WTC11 (cell line): Measurements from ENCODE around the gene IQGAP3. TPM values are rescaled to one million over a fixed set of nuclear protein-coding genes. Genes with fewer than 3 reads are reported as not detected.

Source experiments
- ATAC-seq: fragments of 200-7000 bp; cut with Tn5 transposase; 2 replicates; pipeline ENCODE4 v1.10.0; 2021; ENCODE audit warnings: mild to moderate bottlenecking, moderate library complexity
- CTCF ChIA-PET: fragments of 300-600 bp; sonication (Branson Sonifier 250); formaldehyde crosslinking; loops from one replicate; lab custom pipeline; 2021; ENCODE audit warnings: antibody characterized with exemption; lab: Charles Lee
- POLR2A ChIA-PET: fragments of 350-600 bp; sonication (Branson Sonifier 250); formaldehyde crosslinking; loops from one replicate; lab custom pipeline; 2021; ENCODE audit warnings: antibody characterized with exemption; lab: Charles Lee
- DNase-seq: peaks from one replicate; pipeline ENCODE4 v3.0.0; 2021; ENCODE audit warnings: low spot score
- H3K27ac Mint-ChIP-seq: 2 replicates; pipeline ENCODE4 v1.8.0; 2021; ENCODE audit warnings: mixed read lengths
- H3K27me3 Mint-ChIP-seq: 2 replicates; pipeline ENCODE4 v1.8.0; 2021; ENCODE audit warnings: low read depth, mild to moderate bottlenecking, moderate library complexity, mixed read lengths
- H3K36me3 Mint-ChIP-seq: 2 replicates; pipeline ENCODE4 v1.8.0; 2021; ENCODE audit warnings: mixed read lengths
- H3K4me1 Mint-ChIP-seq: 2 replicates; pipeline ENCODE4 v1.8.0; 2022; ENCODE audit warnings: mixed read lengths
- H3K4me3 Mint-ChIP-seq: 2 replicates; pipeline ENCODE4 v1.8.0; 2021; ENCODE audit warnings: mild to moderate bottlenecking, moderate library complexity, mixed read lengths
- H3K9me3 Mint-ChIP-seq: 2 replicates; pipeline ENCODE4 v1.8.0; 2021; ENCODE audit warnings: mixed read lengths
- AFF4 ChIP-seq: sonication (generic); formaldehyde crosslinking; IDR thresholded peaks from 2 replicates; pipeline ENCODE4 v1.8.1; 2023; ENCODE audit warnings: mild to moderate bottlenecking, missing genetic modification reagents, borderline replicate concordance
- ATF2 ChIP-seq: sonication (generic); formaldehyde crosslinking; IDR thresholded peaks from 2 replicates; pipeline ENCODE4 v1.8.1; 2022; ENCODE audit warnings: low read depth, missing genetic modification reagents, borderline replicate concordance
- FOXK1 ChIP-seq: sonication (generic); formaldehyde crosslinking; IDR thresholded peaks from 2 replicates; pipeline ENCODE4 v1.8.0; 2022; ENCODE audit warnings: mild to moderate bottlenecking, moderate library complexity, missing genetic modification reagents
- OVOL2 ChIP-seq: fragments of 250-450 bp; sonication (Bioruptor Pico); IDR thresholded peaks from 2 replicates; pipeline ENCODE4 v1.9.0; 2021; ENCODE audit warnings: mild to moderate bottlenecking, borderline replicate concordance
- TCF7 ChIP-seq: sonication (generic); formaldehyde crosslinking; IDR thresholded peaks from 2 replicates; pipeline ENCODE4 v1.8.0; 2022; ENCODE audit warnings: mild to moderate bottlenecking, low read depth, missing genetic modification reagents, moderate library complexity
- USF2 ChIP-seq: sonication (generic); formaldehyde crosslinking; IDR thresholded peaks from 2 replicates; pipeline ENCODE4 v1.8.1; 2023; ENCODE audit warnings: mild to moderate bottlenecking, missing genetic modification reagents, moderate library complexity
- ZNF532 ChIP-seq: fragments of 250-450 bp; sonication (Bioruptor Pico); IDR thresholded peaks from 2 replicates; pipeline ENCODE4 v1.9.0; 2021; ENCODE audit warnings: mild to moderate bottlenecking, borderline replicate concordance
- total RNA-seq: library from RNA; stranded (reverse); gene quantifications from 3 replicates; pipeline ENCODE4 v1.2.3, GENCODE V29; 2021
- TF ChIP-seq, protein P1 (sequence below): fragments of 250-450 bp; sonication (Bioruptor Pico); IDR thresholded peaks from 2 replicates; pipeline ENCODE4 v1.9.0; 2021; ENCODE audit warnings: moderate library complexity, mild to moderate bottlenecking, inconsistent platforms, borderline replicate concordance

The IQGAP3 gene
- total RNA-seq, 1 experiment from 2014 or later: 33.3 TPM

- TF ChIP-seq AFF4 (CRISPR knock-in tag): no peak
These were observed 9.5 kb upstream of the IQGAP3 start (continued) for GRCh38 chr1:156581661-156582387.

DNA sequence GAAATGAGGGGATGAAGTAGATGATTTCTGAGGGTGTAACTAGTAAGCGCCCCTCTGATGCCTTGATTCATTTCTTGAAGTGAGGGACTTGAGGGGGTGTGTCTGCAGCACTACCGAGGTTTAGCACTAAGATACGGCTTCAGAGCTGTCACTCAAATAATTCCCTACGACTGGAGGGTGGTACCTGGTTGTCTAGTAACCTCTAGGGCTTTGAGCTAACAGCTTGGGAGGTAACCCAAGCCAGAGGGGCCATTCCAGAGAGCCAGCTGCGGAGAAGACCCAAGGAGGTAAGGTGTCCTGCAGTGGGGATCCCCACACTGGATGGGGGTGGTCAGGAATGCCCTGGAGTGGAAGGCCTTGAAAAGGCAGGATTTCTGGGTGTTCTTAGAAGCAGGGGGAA lies 7.1 kb upstream of the IQGAP3 start, which contains the start of gene TTC24:
Gene TTC24 (plus strand): TSS at position 252 of the 400 bp plus-strand sequence. CDS start 1,642 bp downstream, outside the sequence.
- no peak for DNase-seq
- CTCF ChIA-PET: interaction anchor here (0.7 to 1.8 kb wide), 11 partner anchors 12 to 134 kb away, joined by 3 to 6 read pairs (median 4); partner anchors contain the start of genes GPATCH4, HAPLN2, MEF2D and NAXE
- TF ChIP-seq OVOL2 (CRISPR knock-in tag): no peak
- no peak for TF ChIP-seq TCF7 (CRISPR knock-in tag)
- no peak for TF ChIP-seq FOXK1 (CRISPR knock-in tag)
- no peak for TF ChIP-seq USF2 (CRISPR knock-in tag)
- TF ChIP-seq, protein P1, sequence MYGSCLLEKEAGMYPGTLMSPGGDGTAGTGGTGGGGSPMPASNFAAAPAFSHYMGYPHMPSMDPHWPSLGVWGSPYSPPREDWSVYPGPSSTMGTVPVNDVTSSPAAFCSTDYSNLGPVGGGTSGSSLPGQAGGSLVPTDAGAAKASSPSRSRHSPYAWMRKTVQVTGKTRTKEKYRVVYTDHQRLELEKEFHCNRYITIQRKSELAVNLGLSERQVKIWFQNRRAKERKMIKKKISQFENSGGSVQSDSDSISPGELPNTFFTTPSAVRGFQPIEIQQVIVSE: no peak
- no peak for TF ChIP-seq ZNF532 (CRISPR knock-in tag)
- TF ChIP-seq, all 79 proteins: peak for 0
- H3K36me3 Mint-ChIP-seq: no peaks in the 10 kb centered on the region
- H3K27me3 Mint-ChIP-seq: peaks cover 2% of the 10 kb centered on the region
- POLR2A ChIA-PET: no interaction called here
- no peaks in the 10 kb centered on the region for H3K9me3 Mint-ChIP-seq
- peaks cover 9% of the 10 kb centered on the region for H3K4me1 Mint-ChIP-seq
- H3K4me3 Mint-ChIP-seq: no peak within 1 kb of the TSS
- ATAC-seq: no peak
- H3K27ac Mint-ChIP-seq: no peak within 1 kb of the TSS

DNA sequence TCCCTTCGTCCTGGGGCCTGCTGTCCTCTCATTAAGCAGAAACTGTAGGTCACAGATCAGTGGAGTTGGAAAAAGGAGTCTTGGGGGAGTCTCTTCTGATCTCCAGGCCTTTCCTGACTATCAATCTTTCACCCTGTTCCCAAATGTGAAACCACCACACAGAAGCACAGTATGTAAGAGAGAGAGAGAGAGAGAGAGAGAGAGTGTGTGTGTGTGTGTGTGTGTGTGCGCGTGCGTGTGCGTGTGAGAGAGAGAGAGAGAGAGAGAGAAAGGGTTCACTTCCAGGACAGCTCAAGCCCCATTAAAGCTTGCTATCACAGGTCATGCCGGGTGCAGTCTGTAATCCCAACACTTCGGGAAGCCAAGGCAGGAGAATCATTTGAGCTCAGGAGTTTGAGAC lies 5.7 kb upstream of the IQGAP3 start:
- Mint-ChIP-seq H3K4me1 (no peaks in the 10 kb centered on the region; the same call in 1 of the 2 replicates), H3K27ac (peak overlapping the region; percentile 46; the same call in 1 of the 2 replicates), H3K9me3 (no peaks in the 10 kb centered on the region), H3K36me3 (no peaks in the 10 kb centered on the region), H3K27me3 (peaks cover 2% of the 10 kb centered on the region), H3K4me3 (no peak overlapping the region)
- no peak for DNase-seq
- ChIA-PET CTCF (interaction anchor here (0.8 to 1.8 kb wide), 4 partner anchors 24 to 104 kb away, joined by 3 to 6 read pairs (median 4); partner anchors contain the start of genes HAPLN2 and MEF2D), POLR2A (no interaction called here)
- TF ChIP-seq ATF2 (CRISPR knock-in tag): no peak
- no peak for ATAC-seq
